Tibial nerve (tissue), 4 donors: ENCODE measurements around the gene PAPPA2. TPM values are rescaled to one million over a fixed set of nuclear protein-coding genes. Genes with fewer than 3 reads are reported as not detected.

Experiments
- DNase-seq, 2 donors: peaks; one replicate each; pipeline ENCODE4 v3.0.0-alpha.2; 2019; ENCODE audit warnings: low spot score in 2 of 2
- H3K27ac ChIP-seq, 4 donors: fragments of 200-600 bp; sonication (generic) in 3 of 4; one replicate each; pipeline ENCODE4 v1.5.1; 2017 to 2019; ENCODE audit warnings: mild to moderate bottlenecking in 1 of 4
- H3K27me3 ChIP-seq, 2 donors: fragments of 200-600 bp; sonication (generic) in 1 of 2; one replicate each; pipeline versions ENCODE4 v1.5.1 to v1.6.0; 2017 to 2019
- H3K36me3 ChIP-seq, 3 donors: fragments of 200-600 bp; sonication (generic); one replicate each; pipeline ENCODE4 v1.5.1; 2018 to 2019
- H3K4me1 ChIP-seq, 4 donors: fragments of 200-600 bp; sonication (generic) in 3 of 4; one replicate each; pipeline ENCODE4 v1.5.1; 2017 to 2019
- H3K4me3 ChIP-seq, 4 donors: fragments of 200-600 bp; sonication (generic) in 3 of 4; one replicate each; pipeline ENCODE4 v1.5.1; 2017 to 2019; ENCODE audit warnings: mild to moderate bottlenecking in 1 of 4, moderate library complexity in 1 of 4
- H3K9me3 ChIP-seq, 4 donors: fragments of 200-600 bp; sonication (generic) in 3 of 4; one replicate each; pipeline ENCODE4 v1.5.1; 2017 to 2019
- EP300 ChIP-seq, 2 donors: sonication (generic); formaldehyde crosslinking; IDR thresholded peaks; one replicate each; pipeline ENCODE4 v1.6.1; 2017; ENCODE audit warnings: antibody characterized with exemption in 2 of 2, mild to moderate bottlenecking in 1 of 2
- POLR2A ChIP-seq, 2 donors: fragments of 450-650 bp; IDR thresholded peaks; one replicate each; pipeline ENCODE4 v1.6.1; 2017; ENCODE audit warnings: antibody characterized with exemption in 2 of 2, mild to moderate bottlenecking in 2 of 2, moderate library complexity in 2 of 2
- WGBS, 2 donors: methylation state at CpG; one replicate each; pipeline ENCODE4 v1.1.5; 2018; 5-methylcytosine and 5-hydroxymethylcytosine counted together
- total RNA-seq, 4 donors: library from RNA; depleted of rRNA; stranded (reverse); fragments of >200 nt; gene quantifications; one replicate each; pipeline ENCODE4 v1.1.0, GENCODE V29; 2016
- TF ChIP-seq, protein P1 (sequence below), 5 experiments: fragments of 200-600 bp in 3 of 5; fragments of 450-650 bp in 2 of 5; sonication (generic) in 3 of 5; IDR thresholded peaks; one replicate each; pipeline ENCODE4 v1.5.1; 2016 to 2019; ENCODE audit warnings: antibody characterized with exemption in 5 of 5, mild to moderate bottlenecking in 3 of 5, moderate library complexity in 2 of 5

The PAPPA2 gene
- total RNA-seq, 4 donors from 2014 or later: 0.20 to 0.90 (median 0.21) TPM

DNA sequence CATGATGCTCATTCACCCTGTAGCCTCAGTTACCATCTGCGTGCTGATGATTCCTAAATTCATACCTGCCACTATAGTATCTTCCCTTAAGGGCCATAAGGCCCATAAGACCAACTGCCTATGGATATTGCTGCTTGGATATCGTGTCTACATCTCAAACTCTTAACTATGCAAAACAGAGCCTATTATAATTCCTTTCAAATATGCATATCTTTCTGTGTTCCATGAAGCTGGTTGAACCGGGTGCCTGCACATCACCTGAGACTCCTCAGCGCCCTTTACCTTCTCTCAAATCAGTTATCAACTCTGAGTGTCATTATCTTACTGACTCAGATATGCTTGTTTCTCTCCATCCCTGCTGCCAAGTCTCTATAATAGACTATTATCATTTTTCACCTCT lies 311.2 kb downstream of the PAPPA2 start:
- DNase-seq: no peak
- Histone ChIP-seq H3K4me3 (no peak overlapping the region), H3K9me3 (no peaks in the 10 kb centered on the region), H3K27me3 (no peaks in the 10 kb centered on the region), H3K36me3 (no peaks in the 10 kb centered on the region), H3K4me1 (no peaks in the 10 kb centered on the region), H3K27ac (no peak overlapping the region)
- no peak for TF ChIP-seq POLR2A (IDR thresholded peaks at IDR 0.05)
- TF ChIP-seq, protein P1, sequence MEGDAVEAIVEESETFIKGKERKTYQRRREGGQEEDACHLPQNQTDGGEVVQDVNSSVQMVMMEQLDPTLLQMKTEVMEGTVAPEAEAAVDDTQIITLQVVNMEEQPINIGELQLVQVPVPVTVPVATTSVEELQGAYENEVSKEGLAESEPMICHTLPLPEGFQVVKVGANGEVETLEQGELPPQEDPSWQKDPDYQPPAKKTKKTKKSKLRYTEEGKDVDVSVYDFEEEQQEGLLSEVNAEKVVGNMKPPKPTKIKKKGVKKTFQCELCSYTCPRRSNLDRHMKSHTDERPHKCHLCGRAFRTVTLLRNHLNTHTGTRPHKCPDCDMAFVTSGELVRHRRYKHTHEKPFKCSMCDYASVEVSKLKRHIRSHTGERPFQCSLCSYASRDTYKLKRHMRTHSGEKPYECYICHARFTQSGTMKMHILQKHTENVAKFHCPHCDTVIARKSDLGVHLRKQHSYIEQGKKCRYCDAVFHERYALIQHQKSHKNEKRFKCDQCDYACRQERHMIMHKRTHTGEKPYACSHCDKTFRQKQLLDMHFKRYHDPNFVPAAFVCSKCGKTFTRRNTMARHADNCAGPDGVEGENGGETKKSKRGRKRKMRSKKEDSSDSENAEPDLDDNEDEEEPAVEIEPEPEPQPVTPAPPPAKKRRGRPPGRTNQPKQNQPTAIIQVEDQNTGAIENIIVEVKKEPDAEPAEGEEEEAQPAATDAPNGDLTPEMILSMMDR (IDR thresholded peaks at IDR 0.05): no peak
- no peak for TF ChIP-seq EP300 (IDR thresholded peaks at IDR 0.05)
- 79 to 83% methylated on average over 4 of the region's 4 CpGs for WGBS, 2 donors

DNA sequence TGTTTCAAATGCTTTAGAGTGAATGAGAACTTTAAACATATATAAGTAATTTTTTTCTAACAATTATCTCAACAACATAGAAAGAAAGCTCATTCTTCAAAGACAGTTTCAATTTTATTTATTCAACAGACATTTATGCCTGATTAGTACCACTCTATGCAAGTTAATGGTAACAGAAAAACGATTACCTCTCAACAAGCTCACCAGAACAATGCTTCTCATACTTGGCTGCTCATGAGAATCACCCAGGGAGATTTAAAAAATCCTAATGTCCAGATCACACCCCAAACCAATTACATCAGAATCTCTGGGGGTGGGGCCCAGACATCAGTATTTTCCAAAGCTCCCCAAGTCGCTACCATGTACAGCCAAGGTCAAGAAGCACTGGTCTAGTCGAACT lies 312.4 kb downstream of the PAPPA2 start:
- H3K4me1 ChIP-seq: peaks cover 0 to 3% (median 0%) of the 10 kb centered on the region in 4 donors
- no peaks in the 10 kb centered on the region for H3K36me3 ChIP-seq
- no peaks in the 10 kb centered on the region for H3K27me3 ChIP-seq
- H3K9me3 ChIP-seq: no peaks in the 10 kb centered on the region
- no peak overlapping the region for H3K27ac ChIP-seq
- no peak overlapping the region for H3K4me3 ChIP-seq
- no peak for TF ChIP-seq EP300 (IDR thresholded peaks at IDR 0.05)
- TF ChIP-seq, protein P1 (IDR thresholded peaks at IDR 0.05): no peak
- no peak for TF ChIP-seq POLR2A (IDR thresholded peaks at IDR 0.05)
- WGBS, 2 donors: 48 to 60% methylated on average over 3 of the region's 3 CpGs
- DNase-seq: no peak

DNA sequence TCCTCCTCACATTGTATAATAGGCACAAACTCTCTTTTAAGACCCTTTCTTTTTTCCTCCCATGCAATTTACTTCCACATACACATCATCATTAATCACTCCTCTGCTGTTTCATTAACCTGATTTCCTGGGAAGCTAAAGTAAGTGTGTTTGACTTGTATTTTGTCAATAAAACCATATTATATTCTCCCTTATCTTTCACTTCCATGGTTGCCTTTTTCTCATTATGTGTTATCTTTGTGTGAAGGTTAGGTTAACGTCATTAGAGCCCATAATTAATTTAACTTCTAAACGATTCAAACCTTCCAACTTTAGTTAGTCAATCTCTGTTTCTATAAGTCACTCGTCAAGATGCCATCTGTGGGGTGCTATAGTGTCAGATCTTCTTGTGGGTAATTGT lies 313.0 kb downstream of the PAPPA2 start:
- Histone ChIP-seq H3K36me3 (no peaks in the 10 kb centered on the region), H3K4me1 (peaks cover 0 to 3% (median 0%) of the 10 kb centered on the region in 4 donors), H3K9me3 (no peaks in the 10 kb centered on the region), H3K4me3 (no peak overlapping the region), H3K27me3 (no peaks in the 10 kb centered on the region), H3K27ac (no peak overlapping the region)
- no peak for DNase-seq
- WGBS, 2 donors: 78% methylated on average over 3 of the region's 3 CpGs
- TF ChIP-seq EP300 (IDR thresholded peaks at IDR 0.05) (no peak), POLR2A (IDR thresholded peaks at IDR 0.05) (no peak)
- TF ChIP-seq, protein P1 (IDR thresholded peaks at IDR 0.05): no peak

DNA sequence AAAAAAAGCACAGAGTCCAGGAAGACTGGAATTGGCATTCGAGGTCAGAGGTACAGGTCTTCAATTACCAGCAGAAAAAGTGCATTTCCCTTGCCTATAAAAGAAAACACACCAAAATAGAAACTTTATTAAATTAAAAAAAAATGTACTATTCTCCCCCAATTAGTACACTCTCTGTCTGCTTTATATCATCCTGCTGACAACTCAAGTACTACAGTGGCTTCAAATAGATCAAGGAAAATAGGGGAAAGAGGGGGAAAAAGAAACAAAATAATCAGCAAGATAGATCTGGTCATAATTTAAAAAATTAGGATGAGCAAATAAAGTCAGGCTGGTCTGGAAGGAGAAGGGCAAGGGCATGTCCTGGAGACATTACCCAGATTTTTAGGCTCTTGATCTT lies 315.1 kb downstream of the PAPPA2 start:
- TF ChIP-seq POLR2A (IDR thresholded peaks at IDR 0.05): no peak
- Histone ChIP-seq H3K36me3 (no peaks in the 10 kb centered on the region), H3K4me3 (no peak overlapping the region), H3K27ac (no peak overlapping the region), H3K27me3 (no peaks in the 10 kb centered on the region), H3K4me1 (peaks cover 0 to 3% (median 0%) of the 10 kb centered on the region in 4 donors), H3K9me3 (no peaks in the 10 kb centered on the region)
- 62 to 67% methylated on average over 1 of the region's 1 CpG for WGBS, 2 donors
- no peak for DNase-seq

DNA sequence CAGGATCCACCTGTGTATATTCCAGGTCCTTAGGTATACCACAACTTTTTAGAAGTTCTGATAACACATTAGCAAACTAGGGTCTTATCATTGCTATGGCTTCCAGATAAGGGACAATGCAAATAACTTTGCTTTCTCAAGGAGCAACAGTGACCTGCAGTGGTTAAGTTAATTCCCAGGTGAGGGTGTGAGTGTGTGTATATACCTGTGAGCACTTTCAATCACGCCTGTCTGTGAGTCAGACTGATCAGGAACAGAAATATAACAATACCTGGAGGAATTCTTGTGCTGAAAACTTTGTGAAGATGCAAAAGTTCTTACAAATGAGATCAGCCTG lies 317.0 kb downstream of the PAPPA2 start:
- H3K9me3 ChIP-seq: no peaks in the 10 kb centered on the region
- 75% methylated on average over 1 of the region's 1 CpG for WGBS, 2 donors
- H3K4me1 ChIP-seq: peaks cover 0 to 3% (median 0%) of the 10 kb centered on the region in 4 donors
- H3K36me3 ChIP-seq: no peaks in the 10 kb centered on the region
- H3K27ac ChIP-seq: no peak overlapping the region
- no peak for TF ChIP-seq EP300 (IDR thresholded peaks at IDR 0.05)
- TF ChIP-seq, protein P1 (IDR thresholded peaks at IDR 0.05): no peak
- no peak for TF ChIP-seq POLR2A (IDR thresholded peaks at IDR 0.05)
- DNase-seq: no peak
- no peaks in the 10 kb centered on the region for H3K27me3 ChIP-seq
- H3K4me3 ChIP-seq: no peak overlapping the region

DNA sequence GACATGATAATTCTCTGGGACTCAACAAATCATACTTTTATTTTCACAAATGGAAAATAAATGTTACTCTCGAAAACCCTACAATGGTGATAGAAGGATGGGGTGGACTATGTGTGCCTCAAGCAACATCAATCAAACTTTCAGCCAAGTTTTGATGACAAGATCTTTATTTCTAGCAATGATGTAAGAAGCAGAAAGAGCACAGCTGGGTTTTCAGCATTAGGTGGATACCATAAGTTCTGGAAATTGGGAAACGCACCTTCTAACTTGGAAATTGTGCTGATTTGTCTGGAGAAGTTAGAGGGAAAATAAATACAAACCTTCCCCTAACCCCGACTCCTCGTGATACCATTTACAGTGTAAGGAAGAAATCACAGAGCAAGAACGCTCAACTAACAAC lies 320.3 kb downstream of the PAPPA2 start:
- Histone ChIP-seq H3K27me3 (no peaks in the 10 kb centered on the region), H3K4me3 (no peak overlapping the region), H3K36me3 (no peaks in the 10 kb centered on the region), H3K9me3 (no peaks in the 10 kb centered on the region), H3K4me1 (peaks cover 0 to 8% (median 0%) of the 10 kb centered on the region in 4 donors), H3K27ac (no peak overlapping the region)
- no peak for DNase-seq
- WGBS, 2 donors: 93 to 95% methylated on average over 5 of the region's 5 CpGs
- TF ChIP-seq POLR2A (IDR thresholded peaks at IDR 0.05) (no peak), EP300 (IDR thresholded peaks at IDR 0.05) (no peak)
- TF ChIP-seq, protein P1 (IDR thresholded peaks at IDR 0.05): no peak
